NB4 (cell line): Measurements from ENCODE around the gene PDE8B.

ENCODE experiments used
- MAX ChIP-seq: IDR thresholded peaks from 2 replicates; pipeline ENCODE4 v1.6.1; 2011; ENCODE audit warnings: low read depth, low read length
- POLR2A ChIP-seq: IDR thresholded peaks from 2 replicates; pipeline ENCODE4 v1.6.1; 2011; ENCODE audit warnings: mild to moderate bottlenecking; ENCODE audit not compliant: insufficient read length; ENCODE audit errors: extremely low read depth
- TF ChIP-seq, protein P1 (sequence below): IDR thresholded peaks from one replicate; pipeline ENCODE4 v1.5.1; 2012; ENCODE audit warnings: low read depth, low read length

DNA sequence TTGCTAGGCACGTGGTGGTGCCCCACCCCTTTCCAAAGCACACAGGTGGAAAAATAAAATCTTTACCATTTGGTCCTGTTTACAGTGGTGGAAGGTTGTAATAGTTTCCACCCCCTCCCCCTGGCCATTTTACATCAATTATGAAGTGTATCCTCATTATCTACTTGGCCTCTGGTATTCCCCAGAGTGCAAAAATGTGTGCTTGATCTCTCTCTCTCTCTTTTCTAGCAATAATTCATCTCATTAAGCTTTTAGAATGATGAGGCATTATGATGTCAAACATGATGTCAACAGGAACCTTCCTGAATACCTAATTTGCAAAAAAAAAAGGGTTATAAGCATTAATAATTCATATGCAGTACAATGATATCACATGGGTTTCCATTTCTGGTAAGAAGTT is 3.1 kb downstream of the PDE8B start:
- TF ChIP-seq, protein P1, sequence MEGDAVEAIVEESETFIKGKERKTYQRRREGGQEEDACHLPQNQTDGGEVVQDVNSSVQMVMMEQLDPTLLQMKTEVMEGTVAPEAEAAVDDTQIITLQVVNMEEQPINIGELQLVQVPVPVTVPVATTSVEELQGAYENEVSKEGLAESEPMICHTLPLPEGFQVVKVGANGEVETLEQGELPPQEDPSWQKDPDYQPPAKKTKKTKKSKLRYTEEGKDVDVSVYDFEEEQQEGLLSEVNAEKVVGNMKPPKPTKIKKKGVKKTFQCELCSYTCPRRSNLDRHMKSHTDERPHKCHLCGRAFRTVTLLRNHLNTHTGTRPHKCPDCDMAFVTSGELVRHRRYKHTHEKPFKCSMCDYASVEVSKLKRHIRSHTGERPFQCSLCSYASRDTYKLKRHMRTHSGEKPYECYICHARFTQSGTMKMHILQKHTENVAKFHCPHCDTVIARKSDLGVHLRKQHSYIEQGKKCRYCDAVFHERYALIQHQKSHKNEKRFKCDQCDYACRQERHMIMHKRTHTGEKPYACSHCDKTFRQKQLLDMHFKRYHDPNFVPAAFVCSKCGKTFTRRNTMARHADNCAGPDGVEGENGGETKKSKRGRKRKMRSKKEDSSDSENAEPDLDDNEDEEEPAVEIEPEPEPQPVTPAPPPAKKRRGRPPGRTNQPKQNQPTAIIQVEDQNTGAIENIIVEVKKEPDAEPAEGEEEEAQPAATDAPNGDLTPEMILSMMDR = no peak
- TF ChIP-seq POLR2A (no peak), MAX (no peak)
